Right atrium auricular region (tissue), 2 donors: ENCODE results near the gene PTAR1. TPM values are rescaled to one million over a fixed set of nuclear protein-coding genes. Genes with fewer than 3 reads are reported as not detected.

Experiments
- DNase-seq: peaks from one replicate; pipeline ENCODE4 v3.0.0-alpha.2; 2019; ENCODE audit warnings: low spot score
- H3K27ac ChIP-seq, 2 donors: fragments of 200-600 bp; sonication (generic); 1 replicate in 1 of 2; 2 replicates in 1 of 2; pipeline ENCODE4 v1.5.1; 2016 to 2019
- H3K27me3 ChIP-seq, 2 donors: fragments of 200-600 bp; sonication (generic); one replicate each; pipeline versions ENCODE4 v1.5.1 to v1.6.0; 2017 to 2019
- H3K36me3 ChIP-seq: fragments of 200-600 bp; sonication (generic); one replicate; pipeline ENCODE4 v1.5.1; 2016
- H3K4me1 ChIP-seq, 2 donors: fragments of 200-600 bp; sonication (generic); one replicate each; pipeline versions ENCODE4 v1.5.1 to v1.6.0; 2017 to 2019
- H3K4me3 ChIP-seq, 2 donors: fragments of 200-600 bp; sonication (generic); 1 replicate in 1 of 2; 2 replicates in 1 of 2; pipeline ENCODE4 v1.5.1; 2017 to 2019; ENCODE audit warnings: mild to moderate bottlenecking in 1 of 2, moderate library complexity in 1 of 2
- H3K9me3 ChIP-seq, 2 donors: fragments of 200-600 bp; sonication (generic); one replicate each; pipeline ENCODE4 v1.5.1; 2019
- CTCF ChIP-seq, 2 donors: fragments of 200-600 bp; sonication (generic); IDR thresholded peaks; one replicate each; pipeline ENCODE4 v1.5.1; 2019; ENCODE audit warnings: antibody characterized with exemption in 2 of 2
- total RNA-seq, 2 donors: library from RNA; depleted of rRNA; stranded (reverse); fragments of >200 nt; gene quantifications; one replicate each; pipeline ENCODE4 v1.1.0, GENCODE V29; 2016

PTAR1 gene
- total RNA-seq, 2 donors from 2014 or later, result 29.2 to 32.1 TPM

- no peaks in the 10 kb centered on the region for H3K9me3 ChIP-seq
- H3K4me1 ChIP-seq, result no peaks in the 10 kb centered on the region
- H3K4me3 ChIP-seq, result no peak overlapping the region
- DNase-seq, result no peak
- no peaks in the 10 kb centered on the region for H3K27me3 ChIP-seq
- no peak for TF ChIP-seq CTCF (IDR thresholded peaks at IDR 0.05)
- H3K27ac ChIP-seq, result no peak overlapping the region
- no peaks in the 10 kb centered on the region for H3K36me3 ChIP-seq
Observed at GRCh38 chr9:69798744-69799143, 38.9 kb upstream of the PTAR1 start.

GRCh38 chr9:69797675-69798074 is 37.9 kb upstream of the PTAR1 start:
- Histone ChIP-seq H3K27me3 (no peaks in the 10 kb centered on the region), H3K36me3 (no peaks in the 10 kb centered on the region), H3K9me3 (no peaks in the 10 kb centered on the region), H3K4me3 (no peak overlapping the region), H3K4me1 (no peaks in the 10 kb centered on the region), H3K27ac (no peak overlapping the region)
- TF ChIP-seq CTCF (IDR thresholded peaks at IDR 0.05), result no peak
- no peak for DNase-seq

- Histone ChIP-seq H3K27me3 (no peaks in the 10 kb centered on the region), H3K27ac (no peak overlapping the region), H3K36me3 (no peaks in the 10 kb centered on the region), H3K4me1 (no peaks in the 10 kb centered on the region), H3K9me3 (no peaks in the 10 kb centered on the region), H3K4me3 (no peak overlapping the region)
- TF ChIP-seq CTCF (IDR thresholded peaks at IDR 0.05), result no peak
- no peak for DNase-seq
Observed at GRCh38 chr9:69794356-69794755, 34.5 kb upstream of the PTAR1 start.

- no peaks in the 10 kb centered on the region for H3K9me3 ChIP-seq
Observed at GRCh38 chr9:69785757-69786156, 25.9 kb upstream of the PTAR1 start.

GRCh38 chr9:69773258-69773657 is 13.4 kb upstream of the PTAR1 start:
- Histone ChIP-seq H3K4me1 (no peaks in the 10 kb centered on the region), H3K9me3 (peaks cover 0 to 7% of the 10 kb centered on the region in 2 donors), H3K4me3 (no peak overlapping the region), H3K27me3 (no peaks in the 10 kb centered on the region), H3K27ac (no peak overlapping the region), H3K36me3 (no peaks in the 10 kb centered on the region)
- no peak for TF ChIP-seq CTCF (IDR thresholded peaks at IDR 0.05)
- DNase-seq, result no peak

More at GRCh38 chr9:69785757-69786156, 25.9 kb upstream of the PTAR1 start:
- no peak for DNase-seq
- no peaks in the 10 kb centered on the region for H3K36me3 ChIP-seq
- H3K4me1 ChIP-seq, result no peaks in the 10 kb centered on the region
- no peak overlapping the region for H3K27ac ChIP-seq
- TF ChIP-seq CTCF (IDR thresholded peaks at IDR 0.05), result no peak
- H3K4me3 ChIP-seq, result no peak overlapping the region
- H3K27me3 ChIP-seq, result no peaks in the 10 kb centered on the region

- Histone ChIP-seq H3K27me3 (no peaks in the 10 kb centered on the region), H3K4me3 (no peak overlapping the region)
- DNase-seq, result no peak
Observed at GRCh38 chr9:69771775-69772418, 12.1 kb upstream of the PTAR1 start.

More at GRCh38 chr9:69771775-69772418, 12.1 kb upstream of the PTAR1 start:
- H3K27ac ChIP-seq, result no peak overlapping the region
- no peak for TF ChIP-seq CTCF (IDR thresholded peaks at IDR 0.05)
- no peaks in the 10 kb centered on the region for H3K4me1 ChIP-seq
- no peaks in the 10 kb centered on the region for H3K36me3 ChIP-seq
- no peaks in the 10 kb centered on the region for H3K9me3 ChIP-seq
